PC-9 (cell line): ENCODE results near the gene RETN. TPM values are rescaled to one million over a fixed set of nuclear protein-coding genes. Genes with fewer than 3 reads are reported as not detected.
"Not testable (repeated sequence)": the region's sequence is repeated elsewhere in the genome, so short reads cannot be mapped to it uniquely, and the experiment has no call there.

ENCODE experiments used
- BruUV-seq: library from RNA; stranded (reverse); fragments of 400-500 nt; replicated peaks from 2 replicates; lab custom pipeline; 2021; lab: Mats Ljungman, UMichigan
- CTCF ChIA-PET: fragments of 300-600 bp; sonication (Branson Sonifier 250); formaldehyde crosslinking; loops from one replicate; lab custom pipeline; 2022; ENCODE audit warnings: antibody characterized with exemption; lab: Charles Lee
- POLR2A ChIA-PET: fragments of 300-600 bp; sonication (Branson Sonifier 250); formaldehyde crosslinking; loops from one replicate; lab custom pipeline; 2022; ENCODE audit warnings: antibody characterized with exemption; ENCODE audit not compliant: unreplicated experiment; lab: Charles Lee
- DNase-seq, 2 experiments: peaks; one replicate each; pipeline versions ENCODE4 v3.0.0 to v3.0.0-alpha.2; 2015 to 2022; ENCODE audit warnings: mixed read lengths in 1 of 2
- H2AFZ ChIP-seq: fragments of 200-600 bp; sonication (generic); 2 replicates; pipeline ENCODE4 v1.8.1; 2017; ENCODE audit warnings: antibody characterized with exemption
- H3F3A ChIP-seq: fragments of 200-600 bp; sonication (generic); 2 replicates; pipeline ENCODE4 v1.8.1; 2017; ENCODE audit warnings: antibody characterized with exemption, mild to moderate bottlenecking, low read depth; ENCODE audit not compliant: insufficient read depth
- H3K27ac ChIP-seq: fragments of 200-600 bp; sonication (generic); 2 replicates; pipeline ENCODE4 v1.6.1; 2016; ENCODE audit warnings: mixed run types
- H3K27me3 ChIP-seq: fragments of 200-600 bp; sonication (generic); 2 replicates; pipeline ENCODE4 v1.6.1; 2016; ENCODE audit warnings: low read depth, mixed run types; ENCODE audit not compliant: insufficient read depth
- H3K36me3 ChIP-seq: fragments of 200-600 bp; sonication (generic); 2 replicates; pipeline ENCODE4 v1.6.1; 2016; ENCODE audit warnings: low read depth, mixed run types
- H3K4me1 ChIP-seq: fragments of 200-600 bp; sonication (generic); replicated peaks from 2 replicates; pipeline ENCODE4 v1.6.1; 2016; ENCODE audit warnings: mixed run types; ENCODE audit not compliant: insufficient read depth
- H3K4me2 ChIP-seq: fragments of 200-600 bp; sonication (generic); 2 replicates; pipeline ENCODE4 v1.6.1; 2017; ENCODE audit warnings: mixed run types
- H3K4me3 ChIP-seq: fragments of 200-600 bp; sonication (generic); 2 replicates; pipeline ENCODE4 v1.6.1; 2016; ENCODE audit warnings: mixed run types
- H3K79me2 ChIP-seq: fragments of 200-600 bp; sonication (generic); 2 replicates; pipeline ENCODE4 v1.6.1; 2017; ENCODE audit warnings: low read depth, mixed run types
- H3K9me2 ChIP-seq: fragments of 200-600 bp; sonication (generic); 2 replicates; pipeline ENCODE4 v1.8.1; 2017; ENCODE audit warnings: mild to moderate bottlenecking; ENCODE audit not compliant: insufficient read depth
- H3K9me3 ChIP-seq: fragments of 200-600 bp; sonication (generic); 2 replicates; pipeline ENCODE4 v1.8.1; 2016; ENCODE audit warnings: low read depth; ENCODE audit not compliant: insufficient read depth
- H4K20me1 ChIP-seq: fragments of 200-600 bp; sonication (generic); 2 replicates; pipeline ENCODE4 v1.8.1; 2017; ENCODE audit not compliant: insufficient read depth
- EZH2 ChIP-seq: fragments of 200-600 bp; sonication (generic); IDR thresholded peaks from 2 replicates; pipeline ENCODE4 v1.8.0; 2017; ENCODE audit warnings: antibody characterized with exemption, low read depth
- intact Hi-C: fragments of 100-400 bp; cut with micrococcal nuclease; formaldehyde crosslinking; loops from one replicate; pipeline ENCODE4 v1.10.0; 2022; ENCODE audit not compliant: unreplicated experiment
- total RNA-seq: library from RNA; stranded (reverse); gene quantifications from 2 replicates; pipeline ENCODE4 v1.2.3, GENCODE V29; 2021
- TF ChIP-seq, protein P1 (sequence below): fragments of 200-600 bp; sonication (generic); conservative IDR thresholded peaks from 2 replicates; pipeline ENCODE4 v1.6.1; 2017; ENCODE audit warnings: mixed run types, antibody characterized with exemption, mild to moderate bottlenecking, moderate library complexity

The RETN gene
- total RNA-seq, 1 experiment from 2014 or later, result not detected

DNA sequence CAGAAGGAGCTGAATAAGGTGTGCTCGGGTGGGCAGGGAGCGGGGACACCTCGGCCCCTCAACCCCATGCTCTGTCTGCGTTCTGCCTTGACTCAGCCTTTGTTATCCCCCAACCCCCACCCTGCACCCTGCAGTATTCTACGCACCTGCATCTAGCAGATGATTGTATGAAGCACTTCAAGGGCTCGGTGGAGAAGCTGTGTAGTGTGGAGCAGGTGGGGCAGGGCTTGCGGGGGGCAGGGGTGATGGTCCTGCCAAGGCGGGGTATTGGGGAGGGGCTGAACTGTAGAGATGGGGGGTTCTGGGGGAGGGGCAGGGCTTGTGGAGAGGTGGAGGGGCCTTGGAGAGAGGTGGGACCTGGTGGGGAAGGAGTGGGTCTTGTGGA is 25.8 kb upstream of the RETN start:
- Histone ChIP-seq H3K79me2 (peaks cover 20% of the 10 kb centered on the region), H3K4me2 (no peak overlapping the region), H4K20me1 (peaks cover 13% of the 10 kb centered on the region), H3K4me1 (peaks cover 4% of the 10 kb centered on the region; the same call in 1 of the 2 replicates), H3F3A (peaks cover 39% of the 10 kb centered on the region), H3K9me2 (no peaks in the 10 kb centered on the region), H3K27me3 (no peaks in the 10 kb centered on the region), H3K36me3 (no peaks in the 10 kb centered on the region), H3K9me3 (no peaks in the 10 kb centered on the region; the same call in 1 of the 2 replicates), H2AFZ (no peak overlapping the region), H3K4me3 (no peak overlapping the region), H3K27ac (no peak overlapping the region)
- BruUV-seq, result no TSS peak
- ChIA-PET POLR2A (interaction anchor here (0.6 kb wide), 1 partner anchor 24 kb away, joined by 3 read pairs; no protein-coding TSS in a partner anchor), CTCF (no interaction called here)
- no peak for DNase-seq
- intact Hi-C loops, result no loop called here
- TF ChIP-seq, protein P1, sequence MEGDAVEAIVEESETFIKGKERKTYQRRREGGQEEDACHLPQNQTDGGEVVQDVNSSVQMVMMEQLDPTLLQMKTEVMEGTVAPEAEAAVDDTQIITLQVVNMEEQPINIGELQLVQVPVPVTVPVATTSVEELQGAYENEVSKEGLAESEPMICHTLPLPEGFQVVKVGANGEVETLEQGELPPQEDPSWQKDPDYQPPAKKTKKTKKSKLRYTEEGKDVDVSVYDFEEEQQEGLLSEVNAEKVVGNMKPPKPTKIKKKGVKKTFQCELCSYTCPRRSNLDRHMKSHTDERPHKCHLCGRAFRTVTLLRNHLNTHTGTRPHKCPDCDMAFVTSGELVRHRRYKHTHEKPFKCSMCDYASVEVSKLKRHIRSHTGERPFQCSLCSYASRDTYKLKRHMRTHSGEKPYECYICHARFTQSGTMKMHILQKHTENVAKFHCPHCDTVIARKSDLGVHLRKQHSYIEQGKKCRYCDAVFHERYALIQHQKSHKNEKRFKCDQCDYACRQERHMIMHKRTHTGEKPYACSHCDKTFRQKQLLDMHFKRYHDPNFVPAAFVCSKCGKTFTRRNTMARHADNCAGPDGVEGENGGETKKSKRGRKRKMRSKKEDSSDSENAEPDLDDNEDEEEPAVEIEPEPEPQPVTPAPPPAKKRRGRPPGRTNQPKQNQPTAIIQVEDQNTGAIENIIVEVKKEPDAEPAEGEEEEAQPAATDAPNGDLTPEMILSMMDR, result no peak
- no peak for TF ChIP-seq EZH2

DNA sequence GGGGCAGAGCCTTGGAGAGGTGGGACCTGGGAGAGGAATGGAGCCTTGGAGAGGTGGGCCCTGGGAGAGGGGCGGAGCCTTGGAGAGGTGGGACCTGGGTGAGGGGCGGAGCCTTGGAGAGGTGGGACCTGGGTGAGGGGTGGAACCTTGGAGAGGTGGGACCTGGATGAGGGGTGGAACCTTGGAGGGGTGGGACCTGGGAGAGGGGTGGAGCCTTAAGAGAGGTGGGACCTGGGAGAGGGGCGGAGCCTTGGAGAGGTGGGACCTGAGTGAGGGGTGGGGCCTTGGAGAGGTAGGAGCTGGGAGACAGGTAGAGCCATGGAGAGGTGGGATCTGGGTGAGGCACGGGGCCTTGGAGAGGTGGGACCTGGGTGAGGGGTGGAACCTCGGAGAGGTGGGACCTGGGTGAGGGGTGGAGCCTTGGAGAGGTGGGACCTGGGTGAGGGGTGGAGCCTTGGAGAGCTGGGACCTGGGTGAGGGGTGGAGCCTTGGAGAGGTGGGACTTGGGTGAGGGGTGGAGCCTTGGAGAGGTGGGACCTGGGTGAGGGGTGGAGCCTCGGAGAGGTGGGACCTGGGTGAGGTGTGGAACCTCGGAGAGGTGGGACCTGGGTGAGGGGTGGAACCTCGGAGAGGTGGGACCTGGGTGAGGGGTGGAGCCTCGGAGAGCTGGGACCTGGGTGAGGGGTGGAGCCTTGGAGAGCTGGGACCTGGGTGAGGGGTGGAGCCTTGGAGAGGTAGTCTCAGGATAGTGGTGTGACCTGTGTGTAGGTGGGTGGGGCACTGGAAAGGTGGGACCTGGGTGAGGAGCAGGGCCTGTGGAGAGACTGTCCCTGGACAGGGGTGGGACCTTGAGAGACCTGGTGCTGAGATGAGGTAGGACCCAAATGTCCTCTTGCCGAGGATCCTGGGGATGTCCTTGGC is 25.0 kb upstream of the RETN start:
- H3K4me2 ChIP-seq, intact Hi-C loops, H3K27me3 ChIP-seq, H2AFZ ChIP-seq, H3K27ac ChIP-seq, H3K9me3 ChIP-seq, H3K4me1 ChIP-seq, BruUV-seq, CTCF ChIA-PET, H3K36me3 ChIP-seq, H3K9me2 ChIP-seq, H3K4me3 ChIP-seq: not testable (repeated sequence)
- Histone ChIP-seq H4K20me1 (peaks cover 10% of the 10 kb centered on the region), H3K79me2 (peaks cover 11% of the 10 kb centered on the region; the same call in 1 of the 2 replicates), H3F3A (peaks cover 37% of the 10 kb centered on the region)
- DNase-seq, result peak; percentile 29 to 63
- POLR2A ChIA-PET, result interaction anchor here (0.6 kb wide), 1 partner anchor 16 kb away, joined by 4 read pairs; no protein-coding TSS in a partner anchor

DNA sequence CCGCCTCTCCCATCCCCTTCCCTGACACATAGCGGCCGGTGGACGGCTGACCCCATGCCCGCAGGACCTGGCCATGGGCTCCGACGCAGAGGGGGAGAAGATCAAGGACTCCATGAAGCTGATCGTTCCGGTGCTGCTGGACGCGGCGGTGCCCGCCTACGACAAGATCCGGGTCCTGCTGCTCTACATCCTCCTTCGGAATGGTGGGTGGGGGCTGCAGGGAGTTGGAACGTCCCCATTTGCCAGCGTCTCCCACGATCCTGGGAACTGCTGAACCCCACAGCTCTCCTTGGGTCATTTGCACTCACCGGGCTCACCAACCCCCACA is 24.3 kb upstream of the RETN start:
- intact Hi-C loops, result no loop called here
- POLR2A ChIA-PET, result interaction anchor here (0.6 kb wide), 1 partner anchor 17 kb away, joined by 4 read pairs; no protein-coding TSS in a partner anchor
- Histone ChIP-seq H3K4me2 (no peak overlapping the region), H3K36me3 (no peaks in the 10 kb centered on the region), H3K9me3 (no peaks in the 10 kb centered on the region; the same call in 1 of the 2 replicates), H3K27me3 (no peaks in the 10 kb centered on the region), H3K27ac (no peak overlapping the region), H3F3A (peaks cover 37% of the 10 kb centered on the region), H3K9me2 (no peaks in the 10 kb centered on the region), H3K4me3 (no peak overlapping the region), H3K79me2 (0 out of 2 replicates have a peak, but pooled peaks cover 11% of the 10 kb centered on the region), H4K20me1 (peaks cover 9% of the 10 kb centered on the region; the same call in 1 of the 2 replicates), H2AFZ (no peak overlapping the region), H3K4me1 (no peaks in the 10 kb centered on the region)
- no peak for TF ChIP-seq EZH2
- DNase-seq, result no peak
- CTCF ChIA-PET, result no interaction called here
- no TSS peak for BruUV-seq

DNA sequence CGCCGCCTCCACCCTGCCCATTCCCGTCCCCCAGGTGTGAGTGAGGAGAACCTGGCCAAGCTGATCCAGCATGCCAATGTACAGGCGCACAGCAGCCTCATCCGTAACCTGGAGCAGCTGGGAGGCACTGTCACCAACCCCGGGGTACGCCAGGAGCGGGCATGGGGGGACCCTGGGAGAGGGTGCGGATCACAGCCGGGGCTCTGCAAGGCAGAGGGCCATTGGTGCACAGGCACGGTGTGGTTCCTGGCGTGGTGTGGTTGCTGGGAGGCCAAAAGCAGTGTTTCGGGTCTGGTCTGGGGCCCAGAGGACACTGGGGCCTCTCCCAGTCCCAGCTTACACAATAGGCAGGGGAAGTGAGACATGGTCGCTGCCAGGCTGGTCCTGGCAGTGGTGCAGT is 23.7 kb upstream of the RETN start:
- BruUV-seq, result no TSS peak
- POLR2A ChIA-PET, result no interaction called here
- H3K36me3 ChIP-seq, result no peaks in the 10 kb centered on the region

More for the DNA sequence above, 23.7 kb upstream of the RETN start:
- intact Hi-C loops, result no loop called here
- TF ChIP-seq, protein P1, result no peak
- no peak for TF ChIP-seq EZH2
- H4K20me1 ChIP-seq, result 0 out of 2 replicates have a peak, but pooled peaks cover 4% of the 10 kb centered on the region
- H2AFZ ChIP-seq, result no peak overlapping the region
- CTCF ChIA-PET, result no interaction called here
- H3K27me3 ChIP-seq, result no peaks in the 10 kb centered on the region
- no peak for DNase-seq
- H3K9me2 ChIP-seq, result no peaks in the 10 kb centered on the region
- H3F3A ChIP-seq, result peaks cover 32% of the 10 kb centered on the region
- H3K4me1 ChIP-seq, result no peaks in the 10 kb centered on the region
- H3K79me2 ChIP-seq, result 0 out of 2 replicates have a peak, but pooled peaks cover 5% of the 10 kb centered on the region
- H3K9me3 ChIP-seq, result no peaks in the 10 kb centered on the region
- H3K4me3 ChIP-seq, result no peak overlapping the region
- no peak overlapping the region for H3K27ac ChIP-seq
- no peak overlapping the region for H3K4me2 ChIP-seq
